ENCODE data around the gene AKAP7.

The AKAP7 gene

GRCh38 chr6:131225959-131226358 lies 90.7 kb downstream of the AKAP7 start:
- no peak for TF ChIP-seq EZH2 (optimal IDR thresholded peaks at IDR 0.05; ENCODE audit: low read depth, low read length)
- TF ChIP-seq EZH2phosphoT487 (IDR thresholded peaks at IDR 0.05; ENCODE audit: low read length), result no peak
- no peak for TF ChIP-seq CTCF (IDR thresholded peaks at IDR 0.05; ENCODE audit: low read length)
- Histone ChIP-seq H2AFZ (ENCODE audit: low read length) (no peak overlapping the region), H3K27ac (ENCODE audit: low read length) (no peak overlapping the region), H3K9me3 (replicated peaks; ENCODE audit: insufficient read depth, low read length) (no peaks in the 10 kb centered on the region), H3K4me1 (ENCODE audit: low read length) (no peaks in the 10 kb centered on the region), H3K9ac (ENCODE audit: low read length) (no peak overlapping the region), H3K9me2 (replicated peaks; ENCODE audit: insufficient read depth, low read length) (no peaks in the 10 kb centered on the region), H3K27me3 (replicated peaks; ENCODE audit: insufficient read depth, low read length) (no peaks in the 10 kb centered on the region), H3K36me3 (replicated peaks; ENCODE audit: insufficient read depth, low read length) (no peaks in the 10 kb centered on the region), H3K79me2 (ENCODE audit: low read length) (no peaks in the 10 kb centered on the region), H3K4me2 (ENCODE audit: low read depth, low read length) (no peak overlapping the region), H4K20me1 (ENCODE audit: insufficient read depth, low read length) (no peaks in the 10 kb centered on the region), H3K4me3 (ENCODE audit: low read length) (no peak overlapping the region), H3F3A (ENCODE audit: insufficient read depth, low read length) (no peaks in the 10 kb centered on the region)
- DNase-seq, result no peak

- DNase-seq, result no peak
- no peak for TF ChIP-seq CTCF (IDR thresholded peaks at IDR 0.05; ENCODE audit: low read length)
- no peak for TF ChIP-seq EZH2phosphoT487 (IDR thresholded peaks at IDR 0.05; ENCODE audit: low read length)
- TF ChIP-seq EZH2 (optimal IDR thresholded peaks at IDR 0.05; ENCODE audit: low read depth, low read length), result no peak
- Histone ChIP-seq H3F3A (ENCODE audit: insufficient read depth, low read length) (no peaks in the 10 kb centered on the region), H3K79me2 (ENCODE audit: low read length) (no peaks in the 10 kb centered on the region), H3K27ac (ENCODE audit: low read length) (no peak overlapping the region), H3K27me3 (replicated peaks; ENCODE audit: insufficient read depth, low read length) (no peaks in the 10 kb centered on the region), H3K9me3 (replicated peaks; ENCODE audit: insufficient read depth, low read length) (no peaks in the 10 kb centered on the region), H3K4me1 (ENCODE audit: low read length) (no peaks in the 10 kb centered on the region), H3K9me2 (replicated peaks; ENCODE audit: insufficient read depth, low read length) (no peaks in the 10 kb centered on the region), H2AFZ (ENCODE audit: low read length) (no peak overlapping the region), H3K4me3 (ENCODE audit: low read length) (no peak overlapping the region), H4K20me1 (ENCODE audit: insufficient read depth, low read length) (no peaks in the 10 kb centered on the region), H3K36me3 (replicated peaks; ENCODE audit: insufficient read depth, low read length) (no peaks in the 10 kb centered on the region), H3K4me2 (ENCODE audit: low read depth, low read length) (no peak overlapping the region), H3K9ac (ENCODE audit: low read length) (no peak overlapping the region)
Measured at GRCh38 chr6:131226459-131227157, 91.3 kb downstream of the AKAP7 start.

- Histone ChIP-seq H4K20me1 (ENCODE audit: insufficient read depth, low read length) (no peaks in the 10 kb centered on the region), H3K36me3 (replicated peaks; ENCODE audit: insufficient read depth, low read length) (no peaks in the 10 kb centered on the region), H3K9me3 (replicated peaks; ENCODE audit: insufficient read depth, low read length) (no peaks in the 10 kb centered on the region), H3K4me2 (ENCODE audit: low read depth, low read length) (no peak overlapping the region), H3K27me3 (replicated peaks; ENCODE audit: insufficient read depth, low read length) (no peaks in the 10 kb centered on the region), H2AFZ (ENCODE audit: low read length) (no peak overlapping the region), H3K4me3 (ENCODE audit: low read length) (no peak overlapping the region), H3K9me2 (replicated peaks; ENCODE audit: insufficient read depth, low read length) (no peaks in the 10 kb centered on the region), H3F3A (ENCODE audit: insufficient read depth, low read length) (no peaks in the 10 kb centered on the region), H3K9ac (ENCODE audit: low read length) (no peak overlapping the region), H3K27ac (ENCODE audit: low read length) (no peak overlapping the region), H3K4me1 (ENCODE audit: low read length) (no peaks in the 10 kb centered on the region), H3K79me2 (ENCODE audit: low read length) (no peaks in the 10 kb centered on the region)
- no peak for DNase-seq
- TF ChIP-seq EZH2 (optimal IDR thresholded peaks at IDR 0.05; ENCODE audit: low read depth, low read length) (no peak), EZH2phosphoT487 (IDR thresholded peaks at IDR 0.05; ENCODE audit: low read length) (no peak), CTCF (IDR thresholded peaks at IDR 0.05; ENCODE audit: low read length) (no peak)
Measured at GRCh38 chr6:131227158-131227543, 91.9 kb downstream of the AKAP7 start.

All from MM.1S (cell line).